EH (cell line): ENCODE measurements around the gene MYL5.
"Not testable (repeated sequence)": the region's sequence is repeated elsewhere in the genome, so short reads cannot be mapped to it uniquely, and the experiment has no call there.

Source experiments
- DNase-seq: peaks from one replicate; pipeline ENCODE4 v3.0.0-alpha.2; 2015; ENCODE audit warnings: low read depth

The MYL5 gene

DNA sequence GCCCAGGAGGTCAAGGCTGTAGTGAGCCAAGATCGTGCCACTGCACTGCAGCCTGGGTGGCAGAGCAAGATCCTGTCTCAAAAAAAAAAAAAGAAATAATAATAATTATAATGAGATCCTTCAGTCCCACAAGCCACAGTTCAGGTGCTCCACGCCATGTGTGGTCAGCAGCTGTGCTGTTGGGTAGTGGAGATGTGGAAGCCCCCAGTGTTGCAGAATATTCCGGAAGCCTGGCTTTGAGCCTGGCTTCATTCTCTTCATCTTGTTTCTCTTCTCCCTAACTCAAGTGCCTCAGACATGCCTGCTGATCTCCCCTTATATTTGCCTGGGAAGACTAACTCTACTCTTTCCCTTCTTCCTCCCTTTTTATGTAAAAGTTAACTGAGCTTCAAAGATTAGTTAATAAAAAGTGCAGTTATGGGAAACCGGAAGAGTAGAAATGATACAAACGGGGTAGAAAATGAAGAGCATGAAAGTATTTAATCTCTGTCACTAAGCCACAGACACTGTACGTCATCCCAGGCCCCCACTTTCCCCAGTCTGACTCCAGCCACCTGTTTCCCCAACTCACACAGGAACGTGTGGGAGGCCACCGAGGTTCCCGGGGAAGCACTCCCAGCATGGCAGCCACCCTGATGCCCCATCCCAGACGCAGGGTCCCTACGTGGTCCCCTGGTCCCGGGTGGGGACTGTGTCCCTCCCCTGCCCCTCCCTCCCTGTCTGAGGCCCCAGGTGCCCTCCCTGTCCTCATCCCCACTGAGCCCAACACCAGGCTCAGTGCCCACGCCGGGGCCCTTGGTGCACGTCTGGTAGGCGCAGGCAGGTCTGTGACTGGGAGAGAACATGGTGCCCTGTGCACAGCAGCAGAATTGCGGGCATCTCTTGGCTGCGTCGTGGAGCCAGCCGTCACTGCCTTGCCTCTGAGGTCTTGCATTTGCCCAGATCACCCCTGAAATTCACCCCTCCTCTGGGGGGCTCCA, 55.3 kb downstream of the MYL5 start:
- DNase-seq = no peak

DNA sequence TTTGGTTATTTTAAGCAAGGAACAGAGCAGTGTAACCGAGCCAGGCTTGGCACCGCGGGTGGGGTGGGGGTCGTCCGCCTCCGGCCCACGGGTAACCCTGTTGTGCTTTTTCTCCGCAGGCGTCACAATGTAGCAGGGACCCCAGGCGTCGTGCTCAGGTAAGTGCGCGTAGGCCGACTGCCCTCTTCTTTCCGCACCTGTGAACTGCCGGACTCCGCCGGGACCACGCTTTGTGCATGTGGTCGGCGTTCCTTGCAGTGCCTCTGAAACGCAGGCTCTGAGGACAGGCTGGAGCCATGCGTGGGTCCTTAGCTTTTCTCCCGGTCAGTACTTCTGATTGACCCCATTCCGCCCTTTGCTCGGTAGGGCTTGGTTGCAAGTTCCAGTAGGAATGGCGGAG, 56.2 kb downstream of the MYL5 start:
- no peak for DNase-seq

DNA sequence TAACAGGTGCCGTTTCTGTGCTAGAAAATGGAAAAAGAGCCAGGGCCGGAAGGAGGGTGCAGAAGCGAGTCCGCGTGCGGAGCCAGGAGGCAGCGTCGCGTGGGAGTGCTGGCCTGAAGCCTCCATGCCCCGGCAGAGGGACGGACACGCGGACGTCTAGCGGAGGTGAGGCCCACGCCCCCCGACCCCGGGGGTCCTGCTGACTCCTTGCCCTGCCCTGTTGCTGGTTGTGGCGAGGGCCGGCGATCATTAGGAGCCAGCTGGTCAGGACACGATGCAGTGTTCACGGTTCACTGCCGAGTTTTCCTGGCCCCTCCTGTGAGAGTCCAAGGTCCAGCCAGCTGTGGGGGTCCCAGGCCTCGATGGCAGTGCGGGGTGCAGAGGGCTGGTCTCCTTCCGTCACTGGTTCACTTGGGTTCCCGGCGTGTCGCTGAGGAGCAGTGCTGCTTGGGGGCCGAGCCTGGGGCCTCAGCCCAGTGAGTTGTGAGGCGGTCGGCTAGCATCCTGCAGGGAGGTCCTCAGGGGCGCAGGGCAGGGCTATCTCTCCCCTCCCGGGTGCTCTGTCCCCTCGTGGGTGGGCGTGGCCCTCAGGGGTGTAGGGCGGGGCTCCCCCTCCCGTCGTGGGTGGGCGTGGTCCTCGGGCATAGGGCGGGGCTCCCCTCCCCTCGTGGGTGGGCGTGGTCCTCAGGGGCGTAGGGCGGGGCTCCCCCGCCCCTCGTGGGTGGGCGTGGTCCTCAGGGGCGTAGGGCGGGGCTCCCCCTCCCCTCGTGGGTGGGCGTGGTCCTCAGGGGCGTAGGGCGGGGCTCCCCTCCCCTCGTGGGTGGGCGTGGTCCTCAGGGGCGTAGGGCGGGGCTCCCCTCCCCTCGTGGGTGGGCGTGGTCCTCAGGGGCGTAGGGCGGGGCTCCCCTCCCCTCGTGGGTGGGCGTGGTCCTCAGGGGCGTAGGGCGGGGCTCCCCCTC, 56.9 kb downstream of the MYL5 start:
- DNase-seq = not testable (repeated sequence)
